IPS-11a (cell line): ENCODE data around the gene CD63.

ENCODE experiments used
- H3K4me3 ChIP-seq: one replicate; pipeline ENCODE4 v1.5.1; 2013; ENCODE audit warnings: low read depth, low read length, control low read depth

CD63 gene

GRCh38 chr12:55741931-55742680 is 13.3 kb upstream of the CD63 start:
- H3K4me3 ChIP-seq: peak overlapping the region; percentile 18

GRCh38 chr12:55739025-55739378 is 10.2 kb upstream of the CD63 start:
- H3K4me3 ChIP-seq: no peak overlapping the region

GRCh38 chr12:55738123-55739024 is 9.6 kb upstream of the CD63 start:
- peak overlapping the region; percentile 49 for H3K4me3 ChIP-seq

GRCh38 chr12:55737581-55738122 is 8.8 kb upstream of the CD63 start:
- peak overlapping the region; percentile 49 for H3K4me3 ChIP-seq

- H3K4me3 ChIP-seq: no peak overlapping the region
Observed at GRCh38 chr12:55736780-55737580, 8.2 kb upstream of the CD63 start.

GRCh38 chr12:55736076-55736475 is 7.3 kb upstream of the CD63 start:
- no peak overlapping the region for H3K4me3 ChIP-seq

GRCh38 chr12:55734595-55734994 is 5.8 kb upstream of the CD63 start:
- no peak overlapping the region for H3K4me3 ChIP-seq

GRCh38 chr12:55733858-55734257 is 5.0 kb upstream of the CD63 start:
- no peak overlapping the region for H3K4me3 ChIP-seq

GRCh38 chr12:55733021-55733555 is 4.3 kb upstream of the CD63 start:
- no peak overlapping the region for H3K4me3 ChIP-seq

GRCh38 chr12:55732288-55732687 is 3.5 kb upstream of the CD63 start:
- no peak overlapping the region for H3K4me3 ChIP-seq

- H3K4me3 ChIP-seq: peak overlapping the region; percentile 90
Observed at GRCh38 chr12:55729819-55730818, 1.3 kb upstream of the CD63 start.

GRCh38 chr12:55728186-55728938 is 447 bp downstream of the CD63 start:
- peak overlapping the region; percentile 90 for H3K4me3 ChIP-seq

GRCh38 chr12:55727643-55728185 is 1.1 kb downstream of the CD63 start:
- peak overlapping the region; percentile 90 for H3K4me3 ChIP-seq

- H3K4me3 ChIP-seq: no peak overlapping the region
Observed at GRCh38 chr12:55726971-55727370, 1.8 kb downstream of the CD63 start.

GRCh38 chr12:55725556-55725955 is 3.3 kb downstream of the CD63 start:
- no peak overlapping the region for H3K4me3 ChIP-seq

GRCh38 chr12:55724940-55725309 is 3.9 kb downstream of the CD63 start:
- no peak overlapping the region for H3K4me3 ChIP-seq

GRCh38 chr12:55724226-55724939 is 4.4 kb downstream of the CD63 start:
- H3K4me3 ChIP-seq: no peak overlapping the region
